HT1080 (cell line): ENCODE measurements around the gene KCNB1. TPM values are rescaled to one million over a fixed set of nuclear protein-coding genes. Genes with fewer than 3 reads are reported as not detected.

Experiments
- DNase-seq: peaks from one replicate; pipeline ENCODE4 v3.0.0-alpha.2; 2015; ENCODE audit warnings: low read depth
- total RNA-seq: library from RNA; depleted of rRNA; stranded (reverse); fragments of >200 nt; shearing (Covaris generic); gene quantifications from 2 replicates; pipeline ENCODE4 v1.2.3, GENCODE V29; 2014

Gene KCNB1
- total RNA-seq, 1 experiment from 2014 or later = 0.02 TPM

DNA sequence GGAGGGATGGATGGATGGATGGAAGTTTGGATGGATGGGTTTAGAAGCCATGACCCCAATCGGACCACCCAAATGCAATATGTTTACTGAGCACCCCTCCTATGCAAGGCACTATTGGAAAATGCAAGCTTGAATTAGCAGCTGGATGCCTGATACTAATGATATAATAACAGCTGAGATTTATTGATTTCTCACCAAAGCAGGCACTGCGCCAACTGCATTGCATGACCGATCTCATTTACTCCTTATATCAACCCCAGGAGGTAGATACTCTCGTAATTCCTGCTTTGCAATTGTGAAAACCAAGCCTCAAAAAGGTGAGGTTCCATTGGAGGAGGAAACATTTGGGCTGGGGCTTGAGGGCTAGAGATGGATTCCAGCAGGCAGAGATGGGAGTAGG lies 89.7 kb downstream of the KCNB1 start:
- DNase-seq = no peak

DNA sequence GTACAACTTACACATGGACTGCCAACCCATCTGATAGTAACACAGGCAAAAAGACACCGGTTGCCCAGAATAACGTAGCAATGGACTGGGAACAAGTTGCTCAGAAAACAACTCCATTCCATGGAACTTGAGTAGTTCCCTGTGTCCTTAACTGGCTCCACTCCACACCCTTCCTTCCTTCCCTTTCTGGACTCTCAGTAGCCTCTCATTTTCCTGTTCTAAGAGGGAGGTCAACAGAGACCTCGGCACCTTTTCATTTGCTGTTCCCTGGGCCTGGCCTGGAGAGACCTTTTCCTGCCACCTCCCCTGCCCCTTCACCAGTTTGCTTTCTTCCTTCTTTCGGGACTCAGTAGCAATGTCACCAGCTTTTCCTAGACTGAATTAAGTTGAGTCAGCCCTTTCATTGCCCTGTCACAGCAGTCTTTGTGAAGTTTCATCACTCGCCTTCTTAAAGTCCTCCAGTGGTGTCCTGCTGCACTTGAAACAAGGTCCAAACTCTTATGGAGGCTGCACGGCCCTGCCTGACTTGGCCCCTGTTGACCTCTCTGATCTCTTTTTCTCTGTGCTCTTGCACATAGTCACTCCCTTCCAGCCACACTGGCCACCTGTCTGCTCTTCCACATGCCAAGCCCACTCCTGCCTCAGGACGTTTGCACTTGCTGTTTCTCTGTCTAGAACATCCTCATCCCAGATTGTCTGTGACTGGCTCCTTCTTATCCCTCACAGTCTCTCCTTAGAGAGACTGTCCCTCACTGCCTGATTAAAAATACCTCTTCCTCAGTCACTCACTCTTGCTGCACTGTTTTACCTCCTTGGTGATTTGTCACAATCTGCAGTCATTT lies 90.8 kb downstream of the KCNB1 start:
- no peak for DNase-seq

DNA sequence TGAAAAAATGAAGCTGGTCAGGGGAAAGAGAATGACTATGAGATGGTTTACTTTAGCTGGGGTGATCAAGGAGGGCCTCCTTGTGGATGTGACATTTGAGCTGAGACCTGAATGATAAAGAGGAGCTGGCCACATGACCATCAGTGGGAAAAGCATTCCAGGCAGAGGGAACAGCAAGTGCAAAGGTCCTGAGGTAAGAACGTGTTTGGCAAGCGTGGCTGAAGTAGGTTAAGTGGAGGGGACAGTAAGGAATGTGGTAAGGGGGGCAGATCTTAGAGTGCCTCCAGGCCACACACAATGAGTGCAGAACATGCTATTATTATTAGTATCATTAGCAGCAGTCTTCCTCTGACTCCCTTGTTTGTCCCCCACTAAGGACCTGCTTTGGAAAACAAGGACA lies 92.6 kb downstream of the KCNB1 start:
- no peak for DNase-seq

DNA sequence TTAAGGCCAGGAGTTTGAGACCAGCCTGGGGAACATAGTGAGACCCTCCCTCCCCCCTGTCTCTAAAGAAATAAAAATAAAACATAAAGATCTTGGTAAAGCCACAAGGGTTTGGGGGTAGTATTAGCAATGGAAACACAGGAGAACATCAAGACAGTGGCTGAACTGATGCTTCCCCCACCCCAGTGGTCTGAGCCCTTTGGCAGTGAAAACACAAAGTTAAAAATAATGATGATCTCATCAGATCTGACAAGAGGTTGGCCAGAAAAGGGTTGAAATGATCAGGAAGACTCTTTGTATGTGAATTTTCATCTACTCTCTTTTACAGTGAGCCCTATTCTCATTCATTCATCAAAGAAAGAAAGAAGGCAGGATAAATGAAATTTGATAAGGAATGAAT lies 93.7 kb downstream of the KCNB1 start:
- DNase-seq = no peak

DNA sequence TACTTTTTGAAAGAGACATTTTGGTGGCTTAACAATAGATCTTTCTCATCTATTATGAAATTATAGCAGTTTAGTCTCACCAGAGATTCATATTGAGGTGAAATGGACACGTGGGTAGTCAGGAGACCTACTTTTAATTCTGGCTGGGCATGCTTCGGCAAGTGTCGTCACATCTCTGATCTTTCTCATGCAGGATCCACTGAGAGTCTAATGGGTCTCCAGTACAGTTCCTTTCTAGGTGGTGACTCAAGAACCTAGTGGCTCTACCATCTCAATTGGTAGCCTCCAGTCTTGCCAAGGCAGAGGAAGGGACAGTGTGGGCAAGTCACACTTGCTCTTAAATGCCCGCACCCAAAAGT lies 94.9 kb downstream of the KCNB1 start:
- DNase-seq = no peak

DNA sequence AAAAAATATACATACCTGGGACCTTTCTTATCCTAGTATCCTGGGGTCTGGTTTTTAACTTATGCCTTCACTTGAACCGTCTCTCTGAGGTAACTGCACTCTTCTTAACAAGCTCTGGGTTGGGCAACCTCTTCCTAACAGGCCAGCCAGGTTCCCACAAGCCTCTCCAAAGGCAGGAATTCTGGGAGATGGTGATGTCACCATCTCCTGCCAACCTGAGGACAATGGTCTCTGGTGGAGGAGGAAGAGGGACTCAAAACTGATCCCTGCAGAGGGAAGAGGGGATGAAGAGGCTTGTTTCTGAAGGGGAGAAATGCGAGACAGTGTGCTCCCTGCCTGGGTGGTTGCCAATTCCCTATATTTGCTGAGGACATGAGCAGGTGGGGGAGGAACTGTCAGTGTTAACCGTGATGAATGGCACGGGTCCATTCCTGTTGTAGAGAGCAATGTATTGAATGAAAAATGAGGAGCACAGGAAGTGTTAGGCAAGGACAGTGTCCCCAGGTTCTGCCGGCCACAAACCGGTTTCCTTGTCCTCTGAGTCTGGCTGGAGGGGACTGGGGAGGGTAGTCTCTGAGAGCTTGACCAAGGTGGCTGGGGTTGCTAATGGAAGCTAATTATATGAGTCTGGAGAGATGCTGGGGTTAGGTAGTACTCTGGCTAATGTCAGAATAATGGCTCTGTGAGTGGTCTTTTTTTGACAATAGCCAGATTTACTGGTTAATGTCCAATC lies 95.5 kb downstream of the KCNB1 start:
- no peak for DNase-seq

DNA sequence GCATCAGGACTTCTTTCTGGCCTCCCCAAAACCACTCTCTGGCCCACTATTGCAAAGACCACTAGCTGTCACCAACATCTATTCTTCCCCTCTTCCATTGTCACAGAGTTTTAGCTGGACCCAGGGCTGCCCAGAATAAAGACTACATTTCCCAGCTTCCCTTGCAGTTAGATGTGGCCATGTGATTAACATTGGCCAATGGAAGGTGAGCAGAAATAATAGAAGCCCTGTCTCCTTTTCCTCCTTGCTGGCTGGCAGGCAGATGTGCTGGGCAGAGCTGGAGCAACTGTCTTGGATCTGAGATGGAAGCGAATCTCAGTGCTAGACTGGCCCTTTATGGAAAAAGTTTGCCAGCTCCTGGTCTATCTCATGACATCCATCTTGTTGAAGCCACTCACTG lies 97.0 kb downstream of the KCNB1 start:
- peak; percentile 38 for DNase-seq

DNA sequence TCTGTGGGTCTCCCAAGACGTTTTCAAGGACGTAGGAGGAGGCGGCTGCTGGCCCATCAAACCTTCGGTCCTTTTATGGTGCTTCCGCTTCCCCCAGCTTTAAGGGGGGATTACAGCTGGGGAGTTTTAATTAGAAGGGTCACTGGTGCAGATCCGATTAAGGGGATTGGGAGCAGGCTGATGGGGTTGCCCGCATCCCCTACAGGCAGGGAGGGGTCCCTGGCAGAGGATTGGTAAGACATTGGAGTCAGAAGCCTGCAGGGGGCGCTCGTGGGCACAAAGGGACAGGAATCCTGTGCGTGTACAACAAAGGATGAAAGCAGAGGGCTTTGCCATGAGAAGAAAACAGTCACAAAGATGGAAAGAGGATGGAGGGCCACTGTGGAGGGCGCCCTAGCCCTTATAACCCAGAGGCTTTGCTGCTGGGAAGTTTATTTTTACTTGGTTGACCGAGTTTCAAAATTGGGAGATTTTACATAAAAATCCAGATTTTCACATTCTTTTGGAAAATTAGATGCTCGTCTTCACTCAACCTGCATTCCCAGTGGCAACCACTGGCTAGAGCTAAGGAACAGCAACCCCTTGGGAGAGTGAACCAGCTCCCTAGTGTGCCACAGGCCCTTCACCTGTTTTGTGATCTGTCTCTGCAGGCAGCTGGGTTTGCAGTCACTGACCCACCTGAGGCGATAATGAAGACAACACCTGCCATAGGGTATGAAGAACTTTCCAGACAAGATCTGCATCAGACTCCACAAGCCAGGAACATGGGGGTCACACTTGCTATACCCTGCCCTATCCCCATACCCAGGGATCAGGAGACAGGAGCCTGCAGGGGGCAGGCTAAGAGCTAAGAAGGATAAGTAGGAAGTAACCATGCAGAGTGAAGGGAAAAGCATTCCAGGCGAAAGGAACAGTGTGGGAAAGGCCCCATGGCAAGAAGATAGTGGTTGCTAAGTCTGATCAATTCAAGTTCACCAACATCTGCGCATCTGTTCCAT lies 97.7 kb downstream of the KCNB1 start:
- DNase-seq = peak; percentile 31

DNA sequence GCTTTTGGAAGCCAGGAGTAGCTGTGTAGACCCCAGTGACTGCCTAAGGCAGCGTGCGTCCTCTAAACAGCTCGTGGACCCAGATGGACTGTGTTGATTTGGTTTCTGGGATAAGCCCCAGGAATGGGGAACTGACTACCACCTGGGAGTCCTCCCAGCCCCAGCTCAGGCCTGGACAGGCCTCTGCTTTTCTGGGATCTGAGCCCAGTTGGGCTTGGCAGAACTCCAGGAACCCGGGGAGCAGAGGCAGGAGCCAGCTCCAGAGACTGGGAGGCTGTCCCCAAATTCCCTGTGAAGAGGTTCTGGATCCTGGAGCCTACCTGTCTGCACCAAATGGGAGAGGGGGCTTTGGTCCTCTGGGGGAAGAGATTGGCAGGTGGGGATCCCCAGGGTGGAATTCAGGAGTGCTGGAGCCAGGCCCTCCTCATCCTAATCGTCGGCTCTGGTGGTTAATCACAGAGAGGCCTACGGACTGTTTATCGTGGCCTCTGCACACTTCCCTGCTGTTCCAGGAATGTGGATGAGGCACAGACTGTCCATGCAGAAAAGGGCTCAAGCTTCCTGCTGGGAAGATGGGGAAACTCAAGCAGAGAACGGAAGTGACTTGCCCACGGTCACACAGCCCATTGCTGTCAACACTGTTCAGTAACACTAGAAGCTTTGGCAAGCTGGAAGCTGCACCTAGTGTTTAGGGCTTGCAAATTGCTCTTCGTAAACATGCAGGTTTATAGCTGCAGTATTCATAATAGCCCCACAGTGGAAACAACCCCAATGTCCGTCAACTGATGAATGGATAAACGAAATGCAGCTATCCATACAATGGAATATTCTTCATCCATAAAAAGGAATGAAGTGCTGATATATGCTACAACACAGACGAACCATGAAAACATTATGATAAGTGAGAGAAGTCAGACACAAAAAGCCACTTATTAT lies 100.6 kb downstream of the KCNB1 start:
- peak; percentile 46 for DNase-seq

DNA sequence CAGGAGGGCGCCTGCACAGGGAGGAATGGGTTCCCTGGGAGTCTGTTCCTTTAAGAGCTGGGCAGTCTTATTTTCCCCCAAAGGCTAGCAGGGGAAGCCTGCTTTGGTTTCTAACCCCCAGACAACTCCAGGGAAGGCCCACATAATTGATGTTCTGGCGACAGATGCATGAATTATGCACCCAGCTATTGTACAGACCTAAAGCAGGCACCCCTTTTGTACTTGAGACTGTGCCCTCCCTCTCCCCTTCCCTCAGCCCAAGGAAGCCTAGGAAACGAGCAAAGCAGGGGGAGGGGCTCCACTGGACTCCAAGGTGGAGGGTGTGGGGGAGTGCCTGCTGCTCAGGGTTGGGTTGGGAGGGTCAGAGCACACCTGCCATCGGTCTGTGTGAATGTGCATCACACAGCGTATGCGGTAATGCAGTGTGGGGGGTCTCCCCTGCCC lies 102.1 kb downstream of the KCNB1 start:
- no peak for DNase-seq

DNA sequence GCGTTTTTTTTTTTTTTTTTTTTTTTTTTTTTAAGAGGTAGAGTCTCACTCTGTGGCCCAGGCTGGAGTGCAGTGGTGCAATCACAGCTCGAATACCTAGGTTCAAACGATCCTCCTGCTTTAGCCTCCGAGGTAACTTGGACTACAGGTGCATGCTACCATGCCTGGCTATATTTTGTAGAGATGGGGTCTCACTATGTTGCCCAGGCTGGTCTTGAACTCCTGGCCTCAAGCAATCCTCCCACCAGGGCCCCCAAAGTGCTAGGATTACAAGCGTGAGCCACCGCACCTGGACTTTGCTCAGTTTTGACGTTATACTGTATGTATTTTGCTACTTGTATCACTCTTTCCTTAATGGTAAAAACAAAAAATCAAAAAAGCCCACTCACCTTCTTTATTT lies 103.1 kb downstream of the KCNB1 start:
- no peak for DNase-seq

DNA sequence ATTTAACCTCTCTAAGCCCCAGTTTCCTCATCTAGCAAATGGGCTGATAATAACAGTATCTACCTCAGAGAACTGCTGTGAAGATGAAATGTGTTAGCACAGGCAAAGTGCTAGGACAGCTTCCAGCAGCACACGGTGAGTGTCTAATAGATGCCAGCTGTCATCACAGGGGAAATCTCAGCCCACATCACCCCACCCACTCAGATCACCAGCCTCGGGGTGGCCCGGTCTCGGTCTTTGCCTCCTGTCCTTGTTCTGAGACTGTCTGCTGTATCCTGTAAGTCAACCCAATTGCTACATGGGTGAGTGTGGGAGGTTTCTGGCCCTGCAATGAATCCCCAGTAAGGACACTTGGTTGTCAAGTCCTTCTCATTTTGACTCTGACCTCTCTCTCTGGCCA lies 105.1 kb downstream of the KCNB1 start:
- DNase-seq = no peak

DNA sequence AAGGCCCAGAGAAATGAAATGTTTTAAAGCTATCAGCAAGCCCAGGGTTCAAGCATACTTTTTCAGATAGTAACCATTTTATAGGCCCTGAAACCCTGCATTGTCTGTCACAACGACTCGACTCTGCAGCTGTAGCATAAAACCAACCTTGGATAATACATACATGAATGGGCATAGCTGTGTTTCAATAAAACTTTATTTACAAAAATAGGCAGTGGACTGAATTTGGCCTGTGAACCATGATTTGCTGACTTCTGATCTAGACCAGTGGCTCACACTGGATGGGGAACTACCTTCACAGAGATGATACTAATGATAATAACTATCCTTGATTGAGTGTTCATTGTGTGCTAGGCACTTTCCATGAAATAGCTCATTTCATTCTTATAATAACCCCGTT lies 107.3 kb downstream of the KCNB1 start:
- DNase-seq = no peak

DNA sequence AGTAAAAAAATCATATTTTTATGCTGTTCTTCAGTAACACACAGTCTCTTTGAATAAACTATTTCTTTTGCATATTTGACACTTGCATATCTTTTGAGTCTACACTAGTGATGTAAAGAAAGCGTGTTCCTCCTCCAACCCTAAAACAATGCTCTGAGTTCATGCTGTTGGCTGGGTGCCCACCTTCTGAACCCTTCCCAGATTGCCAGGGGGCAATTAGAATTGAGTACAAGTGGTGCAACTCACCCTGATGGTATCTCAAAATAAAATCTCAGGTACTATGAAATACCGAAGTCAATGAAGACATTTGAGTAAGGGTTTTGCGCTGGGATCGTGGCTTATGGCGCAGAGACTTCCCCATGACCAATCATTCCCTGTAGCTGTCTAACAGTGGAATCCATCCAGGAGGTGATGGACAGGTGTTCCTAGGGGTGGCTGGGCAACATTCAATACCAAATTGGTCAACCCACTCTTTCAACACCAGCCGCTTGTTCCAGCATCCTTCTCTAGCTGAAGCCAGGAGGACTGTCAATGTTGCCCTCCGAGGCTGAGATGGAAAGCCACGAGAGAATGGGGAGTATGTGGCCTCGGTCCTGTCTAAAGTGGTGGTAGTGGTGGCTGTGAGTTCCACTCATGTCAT lies 110.3 kb downstream of the KCNB1 start:
- DNase-seq = no peak

DNA sequence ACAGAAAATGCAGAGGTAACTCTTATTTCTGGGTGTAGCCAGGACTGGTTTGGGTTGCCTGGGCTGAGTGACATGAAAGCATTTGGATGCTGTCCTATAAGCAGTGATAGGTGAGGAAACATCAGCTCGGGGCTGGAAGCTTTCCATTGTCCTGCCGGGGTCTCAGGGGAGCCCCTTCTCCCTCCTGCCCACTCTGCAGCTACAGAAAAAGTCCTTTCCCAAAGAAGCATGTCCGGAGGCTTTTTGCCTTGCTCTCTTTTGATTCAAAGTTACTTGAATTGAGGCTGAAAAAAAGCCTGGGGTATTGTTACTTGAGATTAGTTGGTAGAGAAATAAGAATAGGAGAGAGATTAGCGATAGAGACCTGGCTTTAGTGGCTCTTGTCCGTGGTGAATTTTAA lies 113.9 kb downstream of the KCNB1 start:
- DNase-seq = no peak

DNA sequence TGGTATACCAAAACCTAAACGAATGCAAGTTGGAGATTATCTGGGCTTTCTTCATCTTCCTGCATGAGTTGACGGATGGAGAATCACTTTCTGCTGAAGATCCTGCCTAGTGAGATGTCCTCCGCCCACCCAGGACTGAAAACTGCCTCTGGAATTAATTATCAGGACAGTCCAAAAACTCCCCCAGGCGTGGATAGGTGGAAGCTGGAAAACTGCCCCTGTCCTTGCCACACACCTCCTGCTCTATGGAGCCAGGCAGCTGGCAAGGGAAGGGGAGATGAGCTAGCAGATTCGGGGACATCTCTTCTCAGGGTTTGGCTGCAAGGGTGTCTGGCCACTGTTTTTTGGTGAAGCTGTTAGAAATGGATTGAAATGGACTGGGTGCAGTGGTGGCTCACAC lies 115.4 kb downstream of the KCNB1 start:
- no peak for DNase-seq

DNA sequence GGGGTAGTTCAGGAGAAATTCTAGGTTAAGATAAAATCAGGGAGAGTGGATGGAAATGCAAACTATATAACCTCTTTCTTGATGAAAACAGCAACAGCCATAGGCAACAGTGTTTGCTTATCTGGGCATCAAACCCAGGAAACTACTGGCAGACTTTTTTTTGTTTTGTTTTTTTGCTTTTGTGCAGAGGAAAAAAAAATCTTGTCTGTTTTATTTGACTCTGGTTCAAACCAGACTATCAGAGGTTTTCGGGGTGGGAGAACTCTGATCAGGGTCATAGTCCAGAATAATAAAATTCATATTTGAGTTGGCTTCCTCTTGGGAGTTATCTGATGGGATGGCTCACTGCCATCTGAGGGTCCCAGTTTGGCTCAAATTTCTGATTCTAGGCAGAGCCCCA lies 115.8 kb downstream of the KCNB1 start:
- DNase-seq = no peak

DNA sequence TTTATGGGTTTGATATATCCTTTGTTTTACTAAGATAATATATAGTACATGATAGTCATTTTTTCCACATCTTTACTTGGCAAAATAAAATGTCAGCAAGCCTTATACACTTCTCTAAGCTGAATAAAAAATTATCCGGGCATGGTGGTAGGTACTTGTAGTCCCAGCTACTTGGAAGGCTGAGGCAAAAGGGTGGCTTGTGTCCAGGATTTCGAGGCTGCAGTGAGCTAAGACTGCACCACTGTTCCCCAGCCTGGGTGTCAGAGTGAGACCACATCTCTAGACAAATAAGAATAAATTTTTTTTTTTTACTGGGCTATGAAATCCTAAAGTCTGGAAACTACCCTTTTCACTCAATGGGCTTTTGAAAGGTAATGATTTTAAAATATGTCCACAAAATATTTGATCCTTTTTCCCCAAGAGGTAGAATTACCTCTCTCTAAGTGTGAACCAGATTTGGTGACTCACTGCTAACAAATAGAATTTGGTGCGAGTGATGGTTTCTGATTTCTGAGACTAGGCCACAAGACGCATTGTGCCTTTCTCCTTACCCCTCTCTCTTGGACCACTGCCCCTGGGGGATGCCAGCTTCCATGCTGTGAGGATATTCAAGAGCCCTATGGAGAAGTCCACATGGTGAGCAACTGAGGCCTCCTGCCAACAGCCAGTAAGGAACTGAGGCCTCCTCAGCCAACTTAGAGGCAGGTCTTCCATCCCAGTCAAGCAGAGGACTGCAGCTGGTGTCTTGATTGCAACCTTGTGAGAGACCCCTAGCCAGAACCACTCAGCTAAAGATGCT lies 120.4 kb downstream of the KCNB1 start:
- DNase-seq = no peak
